ENCODE results near the gene TIA1. TPM values are rescaled to one million over a fixed set of nuclear protein-coding genes. Genes with fewer than 3 reads are reported as not detected.
A peak's percentile ranks its signal among the peaks of the same experiment; 100 is the strongest.

The TIA1 gene
- total and polyA plus RNA-seq, 7 donors = 17.4 to 38.1 (median 26.1) TPM

DNA sequence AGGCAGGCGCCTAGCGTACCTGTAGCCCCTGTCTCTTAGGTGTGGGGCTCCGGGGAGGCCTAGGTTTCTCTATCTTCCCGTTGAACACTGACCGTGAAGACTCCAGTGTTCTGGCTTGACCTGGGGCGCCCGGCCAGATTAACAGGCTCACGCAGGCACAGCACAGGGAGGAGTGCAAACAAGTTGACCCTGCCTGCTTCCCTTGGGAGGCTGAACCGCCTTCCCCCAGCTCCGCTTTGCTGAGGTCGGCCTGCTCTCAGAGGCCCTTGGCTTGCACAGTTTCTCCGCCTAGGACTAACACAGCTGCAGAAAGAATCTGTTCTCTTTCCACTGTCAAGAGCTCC, 10.1 kb upstream of the TIA1 start:
- Histone ChIP-seq H3K4me1 (peaks cover 38% of the 10 kb centered on the region), H3K4me3 (peak overlapping the region; percentile 94), H3K27ac (peak overlapping the region; percentile 87), H3K9me3 (no peaks in the 10 kb centered on the region), H3K27me3 (ENCODE audit: insufficient read depth in 3 of 3, low read length in 2 of 3) (no peaks in the 10 kb centered on the region), H3K36me3 (ENCODE audit: insufficient read depth in 1 of 2, low read depth in 1 of 2) (peaks cover 0 to 21% of the 10 kb centered on the region in 2 donors)
- peak; percentile 80 to 94 for DNase-seq
- 0 to 2% (median 2%) methylated on average over 11 to 12 of the region's 12 CpGs for WGBS, 3 donors
- peak; percentile 45 to 61 (median 58) for ATAC-seq
- TF ChIP-seq, protein P1, sequence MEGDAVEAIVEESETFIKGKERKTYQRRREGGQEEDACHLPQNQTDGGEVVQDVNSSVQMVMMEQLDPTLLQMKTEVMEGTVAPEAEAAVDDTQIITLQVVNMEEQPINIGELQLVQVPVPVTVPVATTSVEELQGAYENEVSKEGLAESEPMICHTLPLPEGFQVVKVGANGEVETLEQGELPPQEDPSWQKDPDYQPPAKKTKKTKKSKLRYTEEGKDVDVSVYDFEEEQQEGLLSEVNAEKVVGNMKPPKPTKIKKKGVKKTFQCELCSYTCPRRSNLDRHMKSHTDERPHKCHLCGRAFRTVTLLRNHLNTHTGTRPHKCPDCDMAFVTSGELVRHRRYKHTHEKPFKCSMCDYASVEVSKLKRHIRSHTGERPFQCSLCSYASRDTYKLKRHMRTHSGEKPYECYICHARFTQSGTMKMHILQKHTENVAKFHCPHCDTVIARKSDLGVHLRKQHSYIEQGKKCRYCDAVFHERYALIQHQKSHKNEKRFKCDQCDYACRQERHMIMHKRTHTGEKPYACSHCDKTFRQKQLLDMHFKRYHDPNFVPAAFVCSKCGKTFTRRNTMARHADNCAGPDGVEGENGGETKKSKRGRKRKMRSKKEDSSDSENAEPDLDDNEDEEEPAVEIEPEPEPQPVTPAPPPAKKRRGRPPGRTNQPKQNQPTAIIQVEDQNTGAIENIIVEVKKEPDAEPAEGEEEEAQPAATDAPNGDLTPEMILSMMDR (IDR thresholded peaks at IDR 0.05) = no peak
- intact Hi-C loops (cut with DNase I) = loop anchor here in 1 of 2 donors (5.0 kb wide), 1 partner anchor 34 kb away; the partner anchor contains the start of gene SNRPG

DNA sequence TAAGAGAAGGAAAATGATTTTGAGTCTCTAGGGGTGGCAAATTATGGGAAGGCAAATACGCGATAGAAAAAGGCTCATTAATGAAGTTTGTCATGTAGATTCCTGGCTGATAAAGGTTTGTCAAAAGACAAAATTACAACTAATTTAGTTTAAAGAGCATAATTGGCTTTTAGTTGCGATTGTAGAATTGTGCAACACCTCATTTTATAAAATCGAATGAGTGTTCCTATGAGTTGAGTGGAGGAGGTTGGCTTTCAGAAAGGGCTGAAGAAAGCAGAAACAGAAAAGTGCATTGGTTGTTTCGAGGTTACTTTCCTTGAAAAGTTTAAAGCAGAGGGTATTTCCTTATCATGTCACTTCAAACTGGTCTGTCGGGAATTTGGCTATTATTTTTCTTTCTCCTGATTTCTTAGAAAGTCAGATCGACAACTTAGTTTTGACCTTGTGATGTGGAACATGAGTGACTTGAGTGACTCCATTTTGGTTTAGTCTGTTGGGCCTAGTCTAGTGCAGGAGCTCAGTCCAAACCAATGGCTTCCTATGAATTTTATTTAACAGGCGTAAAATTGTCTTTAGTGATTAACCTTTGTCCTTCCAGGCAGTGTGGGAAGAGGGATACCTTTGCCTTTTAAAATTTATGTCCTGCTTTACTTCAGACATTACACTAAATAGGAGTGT, 7.3 kb upstream of the TIA1 start:
- intact Hi-C loops (cut with DNase I) = loop anchor here in 1 of 2 donors (5.0 kb wide), 1 partner anchor 37 kb away; the partner anchor contains the start of gene SNRPG
- Histone ChIP-seq H3K36me3 (ENCODE audit: insufficient read depth in 1 of 2, low read depth in 1 of 2) (peaks cover 0 to 8% of the 10 kb centered on the region in 2 donors), H3K9me3 (no peaks in the 10 kb centered on the region), H3K27me3 (ENCODE audit: insufficient read depth in 3 of 3, low read length in 2 of 3) (no peaks in the 10 kb centered on the region), H3K4me1 (peaks cover 17% of the 10 kb centered on the region), H3K4me3 (no peak overlapping the region), H3K27ac (no peak overlapping the region)
- DNase-seq (no peak), ATAC-seq (no peak)
- TF ChIP-seq, protein P1 (IDR thresholded peaks at IDR 0.05) = no peak
- WGBS, 3 donors = 91 to 93% (median 93%) methylated on average over 8 of the region's 8 CpGs

DNA sequence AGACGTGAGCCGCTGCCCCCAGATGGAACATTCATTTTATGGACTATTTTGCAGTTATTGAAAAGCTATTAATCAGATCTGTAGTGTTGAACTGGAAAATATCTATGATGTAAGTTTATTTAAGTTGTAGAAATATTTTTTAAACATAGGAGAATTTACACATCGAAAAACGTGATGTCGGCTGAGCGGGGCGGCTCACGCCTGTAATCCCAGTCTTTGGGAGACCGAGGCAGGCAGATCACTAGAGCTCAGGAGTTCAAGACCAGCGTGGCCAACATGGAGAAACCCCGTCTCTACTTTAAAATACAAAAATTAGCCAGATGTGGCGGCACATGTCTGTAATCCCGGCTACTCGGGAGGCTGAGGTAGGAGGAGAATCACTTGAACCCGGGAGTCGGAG, 2.0 kb upstream of the TIA1 start:
- WGBS, 3 donors = 81 to 82% (median 81%) methylated on average over 16 of the region's 16 CpGs
- Histone ChIP-seq H3K4me1 (peaks cover 18% of the 10 kb centered on the region), H3K36me3 (ENCODE audit: insufficient read depth in 1 of 2, low read depth in 1 of 2) (no peaks in the 10 kb centered on the region), H3K27ac (no peak overlapping the region), H3K27me3 (ENCODE audit: insufficient read depth in 3 of 3, low read length in 2 of 3) (no peaks in the 10 kb centered on the region), H3K4me3 (no peak overlapping the region), H3K9me3 (no peaks in the 10 kb centered on the region)
- TF ChIP-seq, protein P1 (IDR thresholded peaks at IDR 0.05) = no peak
- no peak for ATAC-seq
- no peak for DNase-seq
- intact Hi-C loops (cut with DNase I) = no loop called here

DNA sequence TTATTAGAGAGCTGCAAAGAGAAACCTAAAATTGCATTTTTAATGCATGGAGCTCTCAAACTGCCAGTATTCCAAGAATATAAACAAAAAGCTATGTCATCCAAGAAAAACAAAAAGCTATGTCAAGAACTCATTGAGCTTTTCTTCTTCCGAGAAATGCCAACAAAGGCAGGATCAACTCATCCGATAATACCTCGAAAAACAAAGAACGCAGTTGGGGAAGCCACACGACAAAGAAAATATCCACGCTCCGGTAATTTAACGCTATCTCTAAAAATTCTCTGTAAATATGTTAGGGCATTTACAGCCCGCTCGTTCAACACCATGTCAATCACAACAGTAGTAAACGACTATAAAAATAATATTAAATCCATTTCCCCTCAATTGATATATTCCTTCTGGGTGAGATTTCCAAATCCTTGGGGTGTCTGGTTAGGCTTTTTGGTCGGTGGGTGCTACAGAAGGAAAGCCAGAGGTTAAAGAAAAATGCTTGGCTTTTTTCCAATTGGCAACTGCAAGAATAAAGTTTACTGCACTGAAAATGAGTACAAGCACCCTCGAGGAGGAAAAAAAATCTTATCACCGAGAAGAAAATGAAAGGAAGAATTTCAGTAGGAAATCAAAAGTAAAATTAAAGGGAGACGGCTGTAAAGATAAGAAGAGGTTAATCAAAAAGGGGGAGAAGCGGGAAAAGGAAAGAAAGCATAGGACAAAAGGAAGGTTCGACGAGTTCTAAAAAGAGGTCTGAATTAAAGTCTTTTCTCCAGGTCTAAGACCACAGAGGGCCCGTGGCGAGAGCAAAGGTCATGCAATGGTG, 856 bp downstream of the TIA1 start:
- WGBS, 3 donors = 0% methylated on average over 20 of the region's 20 CpGs
- no peaks in the 10 kb centered on the region for H3K27me3 ChIP-seq (ENCODE audit: insufficient read depth in 3 of 3, low read length in 2 of 3)
- TF ChIP-seq, protein P1 (IDR thresholded peaks at IDR 0.05) = no peak
- DNase-seq (no peak), ATAC-seq (no peak)
- H3K9me3 ChIP-seq = no peaks in the 10 kb centered on the region
- H3K4me3 ChIP-seq = peak overlapping the region; percentile 84
- intact Hi-C loops (cut with DNase I) = loop anchor here (5.0 to 10.0 kb wide), 2 partner anchors 55 to 353 kb away; partner anchors contain the start of genes C2orf42 (in 2 of the 2) and SNRNP27 (in 1 of the 2)
- peaks cover 41% of the 10 kb centered on the region for H3K4me1 ChIP-seq
- H3K36me3 ChIP-seq (ENCODE audit: insufficient read depth in 1 of 2, low read depth in 1 of 2) = no peaks in the 10 kb centered on the region
- peak overlapping the region; percentile 92 for H3K27ac ChIP-seq
